NCI-H2107 treated with DMSO at 0.1 percent for 48 hours (cell line): ENCODE measurements around the gene TH.

ENCODE experiments used
- DNase-seq: peaks from one replicate; lab custom pipeline; 2025; ENCODE audit not compliant: unreplicated experiment; lab: John Stamatoyannopoulos, UW

The TH gene

GRCh38 chr11:2143799-2144543, 27.6 kb downstream of the TH start:
- no peak for DNase-seq

GRCh38 chr11:2143477-2143798, 28.2 kb downstream of the TH start:
- DNase-seq: no peak

- no peak for DNase-seq
Measured at GRCh38 chr11:2142762-2143202, 28.8 kb downstream of the TH start.

GRCh38 chr11:2142300-2142759, 29.3 kb downstream of the TH start:
- DNase-seq: no peak

- no peak for DNase-seq
Measured at GRCh38 chr11:2140411-2141400, 30.9 kb downstream of the TH start.

GRCh38 chr11:2139621-2140337, 31.8 kb downstream of the TH start:
- no peak for DNase-seq

- no peak for DNase-seq
Measured at GRCh38 chr11:2139123-2139521, 32.5 kb downstream of the TH start, which contains the start of gene IGF2. Gene IGF2 (minus strand): TSS chr11:2139389. CDS start chr11:2135523, 3,866 bp downstream.

- DNase-seq: no peak
Measured at GRCh38 chr11:2138431-2139122, 33.0 kb downstream of the TH start.

- DNase-seq: no peak
Measured at GRCh38 chr11:2138068-2138430, 33.6 kb downstream of the TH start.

GRCh38 chr11:2137202-2138067, 34.2 kb downstream of the TH start:
- no peak for DNase-seq

GRCh38 chr11:2136952-2137201, 34.7 kb downstream of the TH start:
- no peak for DNase-seq

GRCh38 chr11:2136209-2136951, 35.2 kb downstream of the TH start:
- no peak for DNase-seq

GRCh38 chr11:2135648-2136201, 35.9 kb downstream of the TH start:
- no peak for DNase-seq

GRCh38 chr11:2135018-2135569, 36.5 kb downstream of the TH start:
- DNase-seq: no peak

- DNase-seq: no peak
Measured at GRCh38 chr11:2134022-2135010, 37.3 kb downstream of the TH start.

GRCh38 chr11:2133241-2134021, 38.2 kb downstream of the TH start:
- DNase-seq: no peak

- no peak for DNase-seq
Measured at GRCh38 chr11:2132874-2133240, 38.8 kb downstream of the TH start.
